ENCODE results near the gene THSD4.

- TF ChIP-seq EZH2 (IDR thresholded peaks at IDR 0.05) (no peak), POLR2AphosphoS5 (IDR thresholded peaks at IDR 0.05; ENCODE audit: borderline replicate concordance, low read depth, low read length) (no peak), FOXP2 (optimal IDR thresholded peaks at IDR 0.05; ENCODE audit: control extremely low read depth, extremely low read length, insufficient read depth) (no peak)
Measured at GRCh38 chr15:71105444-71105843, 9.8 kb upstream of the THSD4 start.

Data from SK-N-MC (cell line).